ENCODE measurements around the gene ASAP2.

GRCh38 chr2:9279426-9279825, 72.8 kb downstream of the ASAP2 start:
- TF ChIP-seq CTCF (IDR thresholded peaks at IDR 0.05; ENCODE audit: insufficient read depth, low read length) (no peak), SPI1 (IDR thresholded peaks at IDR 0.05; ENCODE audit: borderline replicate concordance, low read depth) (peak; percentile 68), GABPA (IDR thresholded peaks at IDR 0.05; ENCODE audit: low read depth) (no peak), POLR2AphosphoS5 (IDR thresholded peaks at IDR 0.05; ENCODE audit: low read depth) (no peak)
